NOMO-1 treated with DMSO at 0.1 percent for 48 hours (cell line): Measurements from ENCODE around the gene GBX2.

ENCODE experiments used
- DNase-seq: peaks from one replicate; lab custom pipeline; 2025; ENCODE audit not compliant: unreplicated experiment; lab: John Stamatoyannopoulos, UW

GBX2 gene

GRCh38 chr2:236184701-236185100, 16.5 kb upstream of the GBX2 start:
- DNase-seq, result no peak

DNA sequence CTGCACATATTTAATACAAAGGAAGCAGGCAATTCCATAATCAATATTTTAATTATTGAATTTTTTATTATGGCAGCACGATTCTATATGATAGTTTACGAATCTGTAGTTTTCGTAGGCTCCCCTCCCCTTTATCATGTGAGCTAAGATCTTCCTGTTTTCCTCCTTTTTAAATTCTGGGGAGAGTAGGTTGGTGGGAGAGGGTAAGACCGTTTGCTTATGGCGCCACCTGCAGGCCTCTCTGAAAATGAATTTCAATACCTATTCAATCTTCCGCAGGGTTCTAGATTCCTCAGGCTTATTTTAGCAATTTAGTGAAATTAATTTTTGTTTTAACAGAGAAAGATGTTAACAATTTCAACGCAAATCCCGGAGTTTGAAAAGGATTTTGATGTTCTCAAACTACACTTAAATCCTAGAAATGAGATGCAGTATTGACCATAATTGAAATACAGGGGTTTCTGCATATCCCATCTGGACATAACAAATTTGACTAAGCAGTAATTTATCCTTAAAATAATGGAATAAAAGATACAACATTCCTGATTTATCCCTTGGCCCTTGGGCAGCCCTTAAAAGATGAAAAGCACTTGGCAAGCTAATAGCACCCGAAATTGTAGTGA, 12.8 kb upstream of the GBX2 start:
- peak; percentile 12 for DNase-seq

DNA sequence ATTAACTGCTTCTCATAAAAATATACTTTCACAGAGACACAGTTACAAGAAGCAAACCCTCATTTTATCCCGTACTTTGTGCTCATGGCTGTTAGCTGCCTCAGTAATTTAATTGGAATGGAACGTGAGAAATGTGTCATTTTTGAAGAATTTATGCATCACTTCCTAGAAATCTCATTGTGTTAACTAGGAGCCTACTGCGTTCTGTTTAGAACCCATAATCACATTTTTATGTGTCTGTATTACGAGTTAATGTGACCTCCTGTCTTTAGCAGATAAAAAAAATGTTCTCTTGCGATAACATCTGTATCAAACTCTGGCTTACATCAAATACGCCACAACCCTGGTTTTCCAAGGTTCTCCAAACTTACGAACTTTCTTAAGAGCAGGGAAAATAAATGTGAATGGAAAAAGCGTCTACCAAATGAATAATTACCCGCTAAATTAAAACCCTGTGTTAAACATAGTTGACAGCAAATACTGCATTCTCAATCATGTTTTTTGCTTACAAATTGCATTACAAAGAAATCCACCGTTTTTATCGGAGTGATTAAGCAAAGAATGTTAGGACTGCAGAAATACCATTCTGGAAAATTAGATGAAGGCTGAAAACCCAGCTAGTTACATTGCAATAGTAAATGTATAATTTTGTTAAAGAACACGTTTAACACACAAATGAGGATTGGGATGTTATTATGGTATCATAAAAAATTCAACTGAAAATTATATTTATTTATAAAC, 12.1 kb upstream of the GBX2 start:
- DNase-seq, result no peak

GRCh38 chr2:236179236-236180075, 11.3 kb upstream of the GBX2 start:
- DNase-seq, result no peak

DNA sequence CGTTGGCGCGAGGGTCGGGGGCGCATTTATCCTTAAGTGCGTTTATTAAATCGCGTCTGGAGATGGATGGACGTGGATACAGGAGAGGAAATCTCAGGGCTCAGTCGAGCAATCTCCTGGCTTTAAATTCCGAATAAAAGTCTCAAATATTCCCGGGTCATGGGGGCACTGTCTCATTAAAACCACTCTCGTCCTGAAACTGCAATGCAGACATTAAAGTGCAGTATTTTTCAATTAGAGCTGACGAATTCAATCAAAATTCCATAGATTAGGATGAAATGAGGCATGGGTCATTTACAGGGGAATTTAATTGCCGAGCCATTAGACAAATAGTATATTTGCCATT, 10.7 kb upstream of the GBX2 start:
- DNase-seq, result no peak

DNA sequence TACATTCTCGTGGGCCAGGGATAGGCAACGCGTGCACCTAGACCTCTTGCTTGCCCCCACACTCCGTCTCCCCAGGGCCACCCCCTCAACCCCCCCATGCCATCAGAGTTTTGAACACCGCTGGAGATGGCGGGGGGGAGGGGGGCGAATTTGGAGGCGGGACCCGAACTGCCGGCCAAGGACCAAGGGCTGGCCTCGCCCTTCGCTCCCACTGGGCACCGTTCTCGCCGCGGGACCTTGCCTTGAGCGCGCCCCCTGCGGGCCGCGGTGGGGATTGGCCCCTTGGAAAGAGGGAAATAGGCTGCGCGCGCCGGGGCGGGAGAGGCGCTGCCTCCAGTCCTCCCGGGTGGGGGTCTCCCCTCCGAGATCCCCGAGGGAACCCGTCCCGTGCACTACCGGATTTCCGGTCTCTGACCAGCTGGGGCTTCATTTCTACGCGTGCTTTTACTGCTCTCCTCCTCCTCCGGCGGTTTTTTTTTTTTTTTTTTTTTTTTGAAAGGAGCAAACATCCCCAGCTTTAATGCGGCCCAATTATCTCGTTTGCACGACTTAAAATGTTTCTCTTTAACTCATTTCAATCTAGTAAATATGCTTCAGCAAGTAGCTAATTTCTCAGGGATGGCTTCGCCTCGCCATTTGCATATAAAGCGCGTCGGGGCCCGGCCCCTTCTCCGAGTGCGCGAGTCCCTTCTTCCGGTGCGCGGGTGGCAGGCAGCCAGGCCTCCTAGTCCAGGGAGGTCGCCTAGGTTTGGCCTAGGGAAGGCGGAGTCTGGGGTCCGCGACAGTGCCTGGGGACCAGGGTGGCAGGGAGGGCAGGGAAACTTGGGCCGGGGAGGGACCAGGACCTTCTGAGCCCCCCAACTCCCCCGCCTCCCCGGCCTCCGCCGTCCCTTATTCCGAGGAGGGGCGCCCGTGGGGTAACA, 10.0 kb upstream of the GBX2 start:
- no peak for DNase-seq

DNA sequence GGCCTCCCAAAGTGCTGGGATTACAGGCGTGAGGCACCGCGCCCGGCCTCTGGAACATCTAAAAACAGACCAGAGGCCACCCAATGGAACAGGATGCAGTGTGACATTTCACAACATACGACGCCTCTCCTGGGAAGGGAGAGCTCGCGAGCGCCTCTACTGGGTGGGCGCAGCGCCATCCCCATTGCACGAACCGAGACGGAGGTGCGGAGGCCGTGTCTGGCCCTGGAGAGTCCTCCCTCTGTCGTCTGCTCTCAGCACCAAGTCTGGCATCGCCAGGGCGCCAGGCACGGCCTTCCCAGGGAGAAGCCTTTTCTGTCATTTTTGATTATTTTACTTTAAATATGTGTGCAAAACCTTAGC, 9.4 kb upstream of the GBX2 start:
- no peak for DNase-seq

DNA sequence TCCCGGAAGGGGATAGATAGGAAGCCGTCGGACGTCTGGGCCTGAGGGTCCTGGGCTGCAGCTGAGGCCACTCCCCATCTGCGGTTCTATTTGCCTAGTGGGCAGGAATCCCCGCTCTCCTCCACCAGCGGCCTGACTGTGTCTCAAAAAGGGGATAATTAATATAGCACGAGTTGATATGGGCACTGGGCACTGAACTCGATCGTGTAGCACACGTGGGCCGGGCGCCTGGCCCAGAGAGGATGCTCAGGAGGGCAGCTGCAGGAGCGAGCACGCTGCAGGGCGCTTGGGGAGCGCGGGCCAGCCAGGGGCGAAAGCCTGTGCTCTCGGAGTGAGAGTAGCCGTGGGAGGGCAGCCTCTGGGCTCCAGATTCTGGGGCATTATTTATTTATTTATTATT, 8.8 kb upstream of the GBX2 start:
- DNase-seq, result no peak

GRCh38 chr2:236176417-236176816, 8.2 kb upstream of the GBX2 start:
- DNase-seq, result no peak

- no peak for DNase-seq
These were observed 7.5 kb upstream of the GBX2 start for GRCh38 chr2:236175548-236176150.

- DNase-seq, result no peak
These were observed 5.8 kb upstream of the GBX2 start for GRCh38 chr2:236173729-236174607.

GRCh38 chr2:236173036-236173728, 5.0 kb upstream of the GBX2 start:
- no peak for DNase-seq

DNA sequence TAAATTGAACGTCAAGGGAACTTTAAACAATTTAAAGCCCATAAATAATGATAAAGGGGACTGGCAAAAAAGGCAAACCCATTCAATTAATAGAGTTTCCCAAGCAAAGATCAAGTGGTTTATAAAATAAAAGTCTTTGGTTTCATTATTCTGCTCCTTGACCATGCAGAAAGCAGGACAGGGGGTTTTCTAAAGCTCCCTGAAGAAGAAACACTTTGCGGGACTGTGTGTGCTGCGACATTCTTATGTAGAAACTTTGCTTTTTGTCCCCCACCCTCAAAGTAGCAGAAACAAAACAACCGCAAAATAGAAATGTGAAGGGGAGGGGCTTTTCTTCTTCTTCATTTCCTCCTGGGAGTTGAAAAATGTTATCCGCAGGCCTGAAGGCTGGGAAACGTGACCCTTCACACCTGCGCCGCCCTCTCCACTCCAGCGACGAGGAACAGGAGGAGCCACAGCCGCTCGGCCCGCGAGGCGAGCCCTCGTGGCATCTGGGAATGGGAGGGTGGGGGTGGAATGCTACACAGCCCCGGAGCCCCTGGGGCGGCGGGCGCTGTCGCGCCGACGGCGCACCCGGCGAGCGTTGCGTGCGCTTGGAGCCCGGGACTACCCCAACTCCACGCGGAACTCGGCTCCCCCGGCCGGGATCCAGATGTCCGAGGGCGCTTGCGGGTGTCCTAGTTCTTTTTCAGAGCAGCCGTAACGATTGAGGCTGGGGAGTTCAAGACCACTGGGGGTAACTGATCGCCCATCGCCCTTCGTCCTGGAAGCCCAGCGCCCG, 4.3 kb upstream of the GBX2 start:
- no peak for DNase-seq

GRCh38 chr2:236171680-236172254, 3.6 kb upstream of the GBX2 start:
- no peak for DNase-seq

DNA sequence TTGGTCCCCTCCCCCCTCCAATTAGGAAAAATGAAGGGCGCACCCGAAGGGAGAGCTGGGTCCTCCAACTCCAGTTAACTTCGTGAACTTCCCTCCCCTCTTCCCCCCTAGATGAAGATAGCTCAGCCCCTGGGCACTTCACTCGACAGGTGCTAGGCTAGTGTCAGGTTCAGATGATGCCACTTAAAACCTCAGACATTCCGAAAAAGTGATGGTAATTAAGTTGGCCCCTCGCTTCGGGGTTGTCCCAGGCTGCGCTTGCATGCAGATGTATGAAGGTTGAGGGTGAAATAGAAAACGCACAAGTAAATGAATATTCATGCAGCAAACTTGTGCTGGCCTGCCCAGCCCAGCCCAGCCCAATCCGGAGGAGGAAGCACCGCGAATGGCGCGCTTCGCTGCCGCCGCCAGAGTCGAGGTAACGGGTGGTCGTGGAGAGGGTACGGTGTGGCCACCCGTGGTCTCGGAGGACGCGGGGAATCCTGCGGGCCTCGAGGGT, 3.0 kb upstream of the GBX2 start:
- DNase-seq, result no peak

- no peak for DNase-seq
These were observed 2.5 kb upstream of the GBX2 start for GRCh38 chr2:236170590-236171165.

DNA sequence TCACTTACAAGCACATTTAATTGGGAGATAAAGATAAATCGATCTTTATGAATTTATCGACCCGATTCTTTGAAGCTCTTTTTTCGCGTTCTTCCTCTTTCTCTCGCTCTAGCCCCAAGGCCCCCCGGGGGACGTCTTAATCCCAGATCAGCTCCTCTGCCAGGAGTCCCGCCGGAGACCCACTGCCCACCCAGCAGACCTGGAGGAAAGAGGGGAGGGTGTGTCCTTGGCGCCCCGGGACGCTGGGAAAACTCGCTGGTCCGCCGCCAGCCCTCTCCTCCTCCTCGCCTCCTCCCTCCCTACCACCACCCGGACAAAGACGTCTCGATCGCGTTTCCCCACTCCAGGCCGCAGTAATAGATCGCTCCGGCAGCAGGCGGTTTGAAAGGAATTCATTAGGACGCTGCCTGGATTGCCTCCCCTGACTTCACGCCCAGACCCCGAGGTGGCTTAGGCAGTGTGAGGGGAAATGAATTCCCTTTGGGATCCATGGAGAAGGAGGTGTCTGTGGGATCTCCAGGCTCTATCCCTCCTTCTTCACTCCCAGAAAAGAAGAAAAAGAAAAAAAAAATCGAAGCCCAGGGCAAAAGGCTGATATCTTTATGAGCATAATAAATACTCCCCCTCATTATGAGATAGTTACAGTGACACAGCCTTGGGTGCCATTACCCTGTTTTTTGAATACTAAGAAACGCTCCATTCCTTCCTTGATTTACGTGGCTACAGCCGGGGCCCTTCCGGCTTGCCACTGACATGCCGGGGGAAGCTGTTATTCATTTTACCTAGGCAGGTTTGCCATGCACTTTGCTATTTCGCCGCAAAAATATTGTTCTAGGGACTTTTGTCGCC, 1.8 kb upstream of the GBX2 start:
- DNase-seq, result no peak
